Thymus (tissue), 11 donors: Measurements from ENCODE around the gene MAD1L1. TPM values are rescaled to one million over a fixed set of nuclear protein-coding genes. Genes with fewer than 3 reads are reported as not detected.

Source experiments
- DNase-seq, 9 donors: peaks; one replicate each; pipeline ENCODE4 v3.0.0-alpha.2; 2013; ENCODE audit warnings: low spot score in 9 of 9, low read depth in 6 of 9, missing footprints in 1 of 9
- H3K27ac ChIP-seq, 2 donors: one replicate each; pipeline ENCODE4 v1.5.1; 2013; ENCODE audit warnings: control low read depth in 1 of 2, low read depth in 1 of 2, low read length in 1 of 2, mild to moderate bottlenecking in 1 of 2, moderate library complexity in 1 of 2
- H3K27me3 ChIP-seq, 2 donors: one replicate each; pipeline ENCODE4 v1.5.1; 2013; ENCODE audit warnings: low read length in 1 of 2; ENCODE audit not compliant: control insufficient read depth in 2 of 2, insufficient read depth in 1 of 2
- H3K36me3 ChIP-seq, 2 donors: one replicate each; pipeline ENCODE4 v1.5.1; 2013; ENCODE audit warnings: low read length in 1 of 2, mild to moderate bottlenecking in 1 of 2, moderate library complexity in 1 of 2; ENCODE audit not compliant: control insufficient read depth in 2 of 2, insufficient read depth in 2 of 2
- H3K4me1 ChIP-seq, 2 donors: one replicate each; pipeline ENCODE4 v1.5.1; 2013; ENCODE audit warnings: low read length in 2 of 2; ENCODE audit not compliant: control insufficient read depth in 2 of 2, insufficient read depth in 2 of 2
- H3K4me3 ChIP-seq, 2 donors: one replicate each; pipeline ENCODE4 v1.5.1; 2013; ENCODE audit warnings: low read length in 2 of 2, control low read depth in 1 of 2, mild to moderate bottlenecking in 1 of 2
- H3K9me3 ChIP-seq, 2 donors: one replicate each; pipeline ENCODE4 v1.5.1; 2013; ENCODE audit warnings: low read length in 1 of 2, mild to moderate bottlenecking in 1 of 2; ENCODE audit not compliant: control insufficient read depth in 2 of 2, insufficient read depth in 1 of 2
- WGBS: extraction: QIAGEN DNeasy Blood & Tissue Kit; methylation state at CpG from one replicate; pipeline ENCODE4 v1.1.7; 2013; 5-methylcytosine and 5-hydroxymethylcytosine counted together
- polyA plus RNA-seq: library from polyadenylated mRNA; stranded (reverse); fragments of 200-250 nt; gene quantifications from one replicate; pipeline ENCODE4 v1.2.3, GENCODE V29; 2013
- total RNA-seq: library from RNA; stranded (reverse); fragments of 120-200 nt; gene quantifications from one replicate; pipeline ENCODE4 v1.2.4, GENCODE V29; 2013
- donor health status: healthy.

MAD1L1 gene
- total and polyA plus RNA-seq, 2 donors = 93.3 to 103 TPM

DNA sequence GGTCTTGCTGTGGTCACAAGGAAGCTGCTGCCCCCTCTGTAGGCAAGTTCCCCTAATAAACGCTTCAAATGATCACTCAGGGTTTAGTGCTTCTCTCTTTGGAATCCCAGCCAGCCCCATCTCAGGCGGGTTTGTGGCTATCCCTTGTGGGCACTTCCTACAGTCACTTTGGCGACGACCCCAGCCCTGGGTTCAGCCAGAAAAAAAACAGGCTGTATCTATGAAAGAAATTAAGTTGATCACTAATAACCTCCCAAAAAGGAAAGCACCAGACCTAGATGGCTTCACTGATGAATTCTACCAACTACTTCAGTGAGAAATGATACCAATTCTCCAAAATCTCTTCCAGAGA is 208.2 kb downstream of the MAD1L1 start:
- peak overlapping the region in 1 of 2 donors; percentile 9 for H3K27ac ChIP-seq
- no peaks in the 10 kb centered on the region for H3K27me3 ChIP-seq
- H3K4me1 ChIP-seq = peaks cover 7 to 20% of the 10 kb centered on the region in 2 donors
- DNase-seq = no peak
- H3K4me3 ChIP-seq = no peak overlapping the region
- WGBS = 86% methylated on average over 4 of the region's 4 CpGs
- peaks cover 3 to 18% of the 10 kb centered on the region in 2 donors for H3K9me3 ChIP-seq
- peaks cover 4 to 5% of the 10 kb centered on the region in 2 donors for H3K36me3 ChIP-seq

DNA sequence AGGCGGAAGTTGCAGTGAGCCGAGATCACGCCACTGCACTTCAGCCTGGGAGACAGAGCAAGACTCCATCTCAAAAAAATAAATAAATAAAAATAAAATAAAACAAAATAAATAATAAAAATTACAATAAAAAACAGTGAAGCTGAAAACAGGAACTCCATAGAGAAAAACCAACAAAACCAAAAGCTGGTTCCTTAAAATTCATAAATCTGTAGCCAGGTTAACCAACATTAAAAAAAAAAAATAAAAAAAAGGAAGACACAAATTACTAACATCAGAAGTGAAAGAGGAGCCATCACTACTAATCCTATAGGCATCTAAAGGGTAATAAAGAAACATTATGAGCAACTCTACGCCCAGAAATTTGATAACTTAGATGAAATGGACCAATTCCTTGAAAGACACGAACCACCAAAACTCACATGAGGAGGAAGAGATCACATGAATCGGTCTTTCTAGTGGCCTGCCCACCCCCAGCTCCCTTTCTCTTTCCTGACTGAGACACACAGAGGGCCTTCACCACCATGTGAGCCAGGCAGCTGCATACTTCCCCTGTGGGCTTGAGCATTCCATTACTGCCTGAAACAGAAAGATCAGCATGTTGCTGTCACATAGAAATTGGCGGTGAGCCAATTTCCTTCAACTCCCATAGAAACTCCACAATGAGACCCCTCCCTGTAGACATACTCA is 208.7 kb downstream of the MAD1L1 start:
- peaks cover 3 to 13% of the 10 kb centered on the region in 2 donors for H3K9me3 ChIP-seq
- no peaks in the 10 kb centered on the region for H3K27me3 ChIP-seq
- H3K27ac ChIP-seq = no peak overlapping the region
- peaks cover 8 to 25% of the 10 kb centered on the region in 2 donors for H3K4me1 ChIP-seq
- peaks cover 4 to 5% of the 10 kb centered on the region in 2 donors for H3K36me3 ChIP-seq
- WGBS = 87% methylated on average over 7 of the region's 7 CpGs
- no peak overlapping the region for H3K4me3 ChIP-seq
- DNase-seq = no peak

DNA sequence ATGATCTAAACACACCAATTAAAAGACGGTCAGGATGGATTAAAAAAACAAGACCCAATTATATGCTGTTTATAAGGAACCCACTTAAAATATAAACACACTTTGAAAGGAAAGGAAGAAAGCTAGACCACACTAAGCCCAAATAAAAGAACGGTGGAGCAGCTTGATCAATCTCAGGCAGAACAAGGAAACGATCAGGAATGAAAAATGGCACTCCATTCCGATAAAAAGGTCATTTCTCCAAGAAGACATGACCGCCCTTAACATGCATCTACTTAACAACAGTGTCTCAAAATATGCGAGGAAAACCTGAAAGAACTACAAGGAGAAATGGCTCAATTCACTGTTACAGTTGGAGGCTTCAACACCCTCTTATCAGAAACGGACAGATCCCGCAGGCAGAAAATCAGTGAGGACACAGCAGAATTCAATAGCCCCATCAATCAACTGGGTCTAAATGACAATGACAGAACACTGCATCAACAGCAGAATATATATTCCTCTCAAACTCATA is 210.0 kb downstream of the MAD1L1 start:
- H3K4me3 ChIP-seq = no peak overlapping the region
- DNase-seq = no peak
- peaks cover 9 to 36% of the 10 kb centered on the region in 2 donors for H3K4me1 ChIP-seq
- H3K27me3 ChIP-seq = no peaks in the 10 kb centered on the region
- 98% methylated on average over 8 of the region's 8 CpGs for WGBS
- H3K9me3 ChIP-seq = peaks cover 0 to 7% of the 10 kb centered on the region in 2 donors
- no peaks in the 10 kb centered on the region for H3K36me3 ChIP-seq
- no peak overlapping the region for H3K27ac ChIP-seq

DNA sequence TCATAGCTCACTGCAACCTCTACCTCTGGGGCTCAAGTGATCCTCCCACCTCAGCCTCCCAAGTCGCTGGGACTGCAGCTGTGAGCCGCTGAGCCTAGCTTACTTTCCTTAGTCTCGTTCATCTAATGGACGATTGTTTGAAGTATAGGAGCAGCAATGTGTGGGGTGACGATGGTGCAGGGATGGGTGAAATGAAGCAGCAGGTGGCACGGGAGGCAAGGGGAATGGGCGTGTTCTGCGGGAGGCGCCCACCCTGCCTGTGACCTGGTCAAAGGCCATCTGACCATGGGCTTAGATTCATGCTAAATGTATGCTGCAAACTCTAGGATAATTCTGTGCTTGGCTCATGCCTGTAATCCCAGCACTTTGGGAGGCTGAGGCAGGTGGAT is 210.7 kb downstream of the MAD1L1 start:
- no peak for DNase-seq
- 98% methylated on average over 9 of the region's 9 CpGs for WGBS
- H3K27ac ChIP-seq = no peak overlapping the region

DNA sequence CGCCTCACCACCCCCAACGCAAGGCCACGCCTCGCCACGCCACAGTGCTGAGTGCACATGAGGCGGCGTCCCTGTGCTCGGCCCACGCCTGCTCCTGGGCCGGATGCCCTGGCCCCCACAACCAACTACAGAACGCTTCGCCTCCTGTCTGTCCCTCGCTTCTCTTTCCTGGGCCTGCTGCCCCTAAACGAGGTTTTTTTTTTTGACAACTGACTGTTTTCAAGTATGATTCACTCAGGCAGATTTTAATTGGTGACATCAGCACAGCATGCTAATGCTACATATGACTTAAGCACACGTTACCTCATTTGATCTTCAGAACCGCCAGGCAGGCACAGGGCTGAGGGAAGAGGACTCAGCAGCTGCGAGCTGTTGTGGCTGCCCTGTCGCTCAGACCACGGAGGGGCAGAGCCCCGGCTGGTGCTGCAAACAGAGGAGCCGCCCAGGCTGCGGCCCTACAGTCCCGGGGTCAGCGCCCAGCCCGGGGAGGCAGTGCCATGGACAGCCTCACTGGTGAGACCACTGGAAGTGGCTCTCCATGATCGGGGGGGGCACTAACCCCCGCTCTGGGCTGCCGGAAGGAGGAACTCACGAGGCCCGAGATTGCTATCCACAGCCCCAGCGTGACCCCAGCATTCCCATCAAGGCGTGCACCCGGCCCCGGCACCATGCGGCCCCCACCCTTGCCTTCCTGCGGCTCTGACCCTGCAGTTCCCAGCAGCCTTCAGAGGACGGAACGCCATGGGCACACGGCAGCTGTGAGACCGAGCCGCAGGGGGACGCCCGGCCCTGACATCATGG is 212.8 kb downstream of the MAD1L1 start:
- H3K4me1 ChIP-seq = peaks cover 9 to 38% of the 10 kb centered on the region in 2 donors
- peak overlapping the region; percentile 70 to 77 for H3K27ac ChIP-seq
- H3K36me3 ChIP-seq = peaks cover 0 to 12% of the 10 kb centered on the region in 2 donors
- DNase-seq = peak in 3 of 9 donors; percentile 41 to 72 (median 42)
- no peaks in the 10 kb centered on the region for H3K27me3 ChIP-seq
- peak overlapping the region in 1 of 2 donors; percentile 18 for H3K4me3 ChIP-seq
- 35% methylated on average over 43 of the region's 43 CpGs for WGBS
- H3K9me3 ChIP-seq = peaks cover 0 to 10% of the 10 kb centered on the region in 2 donors

More for the DNA sequence above, 210.7 kb downstream of the MAD1L1 start:
- H3K27me3 ChIP-seq = no peaks in the 10 kb centered on the region
- no peak overlapping the region for H3K4me3 ChIP-seq
- H3K4me1 ChIP-seq = peaks cover 9 to 38% of the 10 kb centered on the region in 2 donors
- H3K36me3 ChIP-seq = peaks cover 0 to 2% of the 10 kb centered on the region in 2 donors
- peaks cover 0 to 10% of the 10 kb centered on the region in 2 donors for H3K9me3 ChIP-seq

DNA sequence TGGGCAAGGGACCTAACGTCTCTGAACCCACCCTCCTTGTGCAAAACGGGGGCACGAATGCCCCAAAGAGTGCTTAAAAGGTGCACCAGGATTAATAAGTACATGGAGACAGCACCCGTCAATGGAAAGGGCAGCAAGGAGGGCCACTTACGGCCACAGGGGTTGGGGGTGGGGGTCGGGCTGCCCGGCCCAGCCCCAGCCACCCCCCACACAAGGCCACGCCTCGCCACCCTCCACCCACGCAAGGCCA is 213.4 kb downstream of the MAD1L1 start:
- peak overlapping the region in 1 of 2 donors; percentile 77 for H3K27ac ChIP-seq
- DNase-seq = no peak
- peaks cover 9 to 38% of the 10 kb centered on the region in 2 donors for H3K4me1 ChIP-seq
- H3K27me3 ChIP-seq = no peaks in the 10 kb centered on the region
- no peak overlapping the region for H3K4me3 ChIP-seq
- WGBS = 43% methylated on average over 10 of the region's 10 CpGs
- H3K9me3 ChIP-seq = peaks cover 0 to 6% of the 10 kb centered on the region in 2 donors
- H3K36me3 ChIP-seq = peaks cover under 1 to 12% of the 10 kb centered on the region in 2 donors

DNA sequence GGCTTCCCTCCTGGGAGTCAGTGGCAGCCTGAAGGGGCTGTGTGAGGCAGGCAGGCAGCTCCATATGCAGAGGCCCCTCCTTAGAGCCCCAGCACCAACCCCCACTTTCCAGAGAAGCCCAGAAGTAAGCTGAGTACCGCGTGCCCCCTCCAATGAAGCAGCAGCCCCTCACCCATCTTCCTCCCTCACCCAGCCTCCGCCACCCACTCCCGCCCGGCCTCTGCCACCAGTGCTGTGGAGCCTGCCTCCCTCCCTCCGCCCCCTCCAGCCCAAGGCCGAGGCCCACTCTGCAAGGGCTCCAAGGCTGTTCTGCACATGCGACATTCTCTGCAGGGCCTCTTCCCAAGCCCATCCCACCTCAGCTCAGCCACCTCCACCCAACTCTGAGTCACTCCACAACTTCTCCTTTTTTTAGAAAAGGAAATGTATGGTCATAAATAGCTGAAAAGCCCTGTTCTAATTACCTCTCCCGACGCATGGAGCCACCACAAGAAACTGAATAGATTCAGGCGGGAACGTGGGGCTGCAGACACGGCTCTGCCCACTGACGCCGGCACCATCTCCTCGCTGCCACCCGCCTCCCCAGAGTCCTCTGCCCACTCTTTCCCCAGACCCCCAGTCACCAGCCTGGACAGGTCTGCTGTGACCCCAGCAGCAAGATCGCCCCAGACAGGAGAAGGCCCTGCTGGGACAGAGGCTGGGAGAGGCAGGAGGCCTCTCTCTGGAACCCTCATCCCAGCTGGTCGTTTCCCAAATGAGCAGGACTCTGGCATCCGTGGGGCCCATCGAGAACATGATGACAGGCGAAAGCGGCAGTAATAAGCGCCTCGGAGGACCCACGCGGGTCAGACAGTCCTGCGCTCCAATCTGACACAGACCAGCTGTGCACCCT is 213.9 kb downstream of the MAD1L1 start:
- no peak overlapping the region for H3K4me3 ChIP-seq
- peaks cover 9 to 38% of the 10 kb centered on the region in 2 donors for H3K4me1 ChIP-seq
- H3K36me3 ChIP-seq = peaks cover 3 to 13% of the 10 kb centered on the region in 2 donors
- H3K9me3 ChIP-seq = peaks cover 0 to 3% of the 10 kb centered on the region in 2 donors
- no peaks in the 10 kb centered on the region for H3K27me3 ChIP-seq
- peak overlapping the region; percentile 33 to 77 for H3K27ac ChIP-seq
- no peak for DNase-seq
- 47% methylated on average over 28 of the region's 28 CpGs for WGBS

DNA sequence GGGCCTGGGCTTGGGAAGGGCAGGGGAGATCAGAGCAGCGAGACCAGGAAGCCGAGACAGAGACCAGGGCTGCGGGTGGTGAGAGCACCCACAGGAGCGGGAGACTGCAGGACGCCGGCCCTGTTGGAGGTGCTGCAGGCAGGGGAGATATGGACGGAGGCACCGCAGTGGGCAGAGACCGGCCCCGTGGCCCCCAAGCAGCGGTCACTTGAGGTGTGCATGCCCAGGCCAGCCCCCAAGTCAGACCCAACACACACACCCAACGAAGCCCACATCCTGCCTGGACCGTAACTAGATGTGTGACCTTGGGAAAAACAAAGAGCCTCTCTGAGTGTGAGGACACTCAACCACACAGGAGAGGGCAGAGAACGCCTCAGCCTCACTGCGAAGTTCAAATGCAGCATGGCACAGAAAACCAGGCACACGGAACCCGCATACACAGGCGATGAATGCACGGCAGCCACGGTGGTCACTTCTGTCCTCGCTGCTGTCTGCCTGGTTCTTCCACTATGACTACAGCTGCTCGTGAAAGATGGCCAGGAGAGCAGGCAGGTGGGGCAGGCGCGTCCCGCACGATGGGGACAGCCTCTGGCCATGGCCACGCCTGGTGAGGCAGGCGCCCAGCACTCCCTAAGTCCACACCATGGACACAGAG is 214.7 kb downstream of the MAD1L1 start:
- Histone ChIP-seq H3K9me3 (peaks cover 0 to 3% of the 10 kb centered on the region in 2 donors), H3K36me3 (peaks cover 10 to 18% of the 10 kb centered on the region in 2 donors), H3K27ac (no peak overlapping the region), H3K4me3 (no peak overlapping the region), H3K27me3 (no peaks in the 10 kb centered on the region), H3K4me1 (peaks cover 9 to 38% of the 10 kb centered on the region in 2 donors)
- 94% methylated on average over 28 of the region's 28 CpGs for WGBS
- no peak for DNase-seq
